PC-3 (cell line): ENCODE results near the gene SH3D19. TPM values are rescaled to one million over a fixed set of nuclear protein-coding genes. Genes with fewer than 3 reads are reported as not detected.
A peak's percentile ranks its signal among the peaks of the same experiment; 100 is the strongest.
"Not testable (repeated sequence)": the region's sequence is repeated elsewhere in the genome, so short reads cannot be mapped to it uniquely, and the experiment has no call there.

Source experiments
- ATAC-seq: fragments of 200-7000 bp; cut with Tn5 transposase; 2 replicates; pipeline ENCODE4 v1.9.1; 2020; ENCODE audit warnings: mild to moderate bottlenecking, moderate library complexity
- BruUV-seq: library from RNA; stranded (reverse); fragments of 400-500 nt; replicated peaks from 2 replicates; lab custom pipeline; 2021; lab: Mats Ljungman, UMichigan
- CTCF ChIA-PET: fragments of 300-600 bp; sonication (Branson Sonifier 250); formaldehyde crosslinking; loops from one replicate; lab custom pipeline; 2022; ENCODE audit warnings: antibody characterized with exemption; lab: Charles Lee
- POLR2A ChIA-PET: fragments of 300-600 bp; sonication (Branson Sonifier 250); formaldehyde crosslinking; loops from one replicate; lab custom pipeline; 2022; ENCODE audit warnings: antibody characterized with exemption; ENCODE audit not compliant: unreplicated experiment; lab: Charles Lee
- DNase-seq: peaks from one replicate; pipeline ENCODE4 v3.0.0-alpha.2; 2015
- H2AFZ ChIP-seq: fragments of 300-600 bp; sonication (generic); 2 replicates; pipeline ENCODE4 v1.6.0; 2016; ENCODE audit warnings: antibody characterized with exemption, low read length
- H3F3A ChIP-seq: fragments of 300-600 bp; sonication (generic); one replicate; pipeline ENCODE4 v1.6.0; 2017; ENCODE audit warnings: antibody characterized with exemption, low read length, control low read depth, mild to moderate bottlenecking; ENCODE audit not compliant: unreplicated experiment
- H3K27ac ChIP-seq: fragments of 300-600 bp; sonication (generic); 2 replicates; pipeline ENCODE4 v1.5.1; 2016; ENCODE audit warnings: mild to moderate bottlenecking, low read length
- H3K27me3 ChIP-seq: fragments of 300-600 bp; sonication (generic); 2 replicates; pipeline ENCODE4 v1.6.1; 2016; ENCODE audit warnings: low read length, mixed read lengths
- H3K36me3 ChIP-seq: fragments of 300-600 bp; sonication (generic); 2 replicates; pipeline ENCODE4 v1.6.1; 2016; ENCODE audit warnings: low read depth, mixed run types, low read length, mixed read lengths
- H3K4me1 ChIP-seq: fragments of 300-600 bp; sonication (generic); 2 replicates; pipeline ENCODE4 v1.5.1; 2016; ENCODE audit warnings: low read length; ENCODE audit not compliant: insufficient read depth
- H3K4me2 ChIP-seq: fragments of 300-600 bp; sonication (generic); 2 replicates; pipeline ENCODE4 v1.6.0; 2016; ENCODE audit warnings: low read length
- H3K4me3 ChIP-seq: fragments of 300-600 bp; sonication (generic); 2 replicates; pipeline ENCODE4 v1.5.1; 2016; ENCODE audit warnings: mild to moderate bottlenecking, low read length, mixed read lengths
- H3K79me2 ChIP-seq: fragments of 300-600 bp; sonication (generic); 2 replicates; pipeline ENCODE4 v1.6.1; 2017; ENCODE audit warnings: low read length, mixed read lengths
- H3K9ac ChIP-seq: fragments of 300-600 bp; sonication (generic); 2 replicates; pipeline ENCODE4 v1.6.0; 2016; ENCODE audit warnings: mild to moderate bottlenecking, low read length
- H3K9me2 ChIP-seq: fragments of 300-600 bp; sonication (generic); replicated peaks from 2 replicates; pipeline ENCODE4 v1.6.1; 2016; ENCODE audit warnings: mixed run types, low read length, mixed read lengths
- H3K9me3 ChIP-seq: fragments of 300-600 bp; sonication (generic); 2 replicates; pipeline ENCODE4 v1.6.1; 2016; ENCODE audit warnings: low read length, mixed read lengths
- H4K20me1 ChIP-seq: fragments of 300-600 bp; sonication (generic); 2 replicates; pipeline ENCODE4 v1.6.1; 2016; ENCODE audit warnings: low read length, mixed read lengths
- CTCF ChIP-seq: fragments of 300-600 bp; sonication (generic); conservative IDR thresholded peaks from 2 replicates; pipeline ENCODE4 v1.5.1; 2017; ENCODE audit warnings: antibody characterized with exemption, low read depth, mild to moderate bottlenecking, low read length
- EZH2 ChIP-seq: fragments of 300-600 bp; sonication (generic); IDR thresholded peaks from one replicate; pipeline ENCODE4 v1.6.1; 2017; ENCODE audit warnings: antibody characterized with exemption, mild to moderate bottlenecking, low read length; ENCODE audit not compliant: unreplicated experiment
- EZH2phosphoT487 ChIP-seq: fragments of 300-600 bp; sonication (generic); IDR thresholded peaks from 2 replicates; pipeline ENCODE4 v1.6.1; 2018; ENCODE audit warnings: mild to moderate bottlenecking, antibody characterized with exemption, low read length, borderline replicate concordance
- intact Hi-C: fragments of 100-400 bp; cut with micrococcal nuclease; formaldehyde crosslinking; loops from 2 replicates; pipeline ENCODE4 v1.9.0; 2023
- total RNA-seq: library from RNA; depleted of rRNA; stranded (reverse); fragments of >200 nt; gene quantifications from 2 replicates; pipeline ENCODE4 v1.2.3, GENCODE V29; 2014

The SH3D19 gene
- total RNA-seq, 1 experiment from 2014 or later, result 30.1 TPM

GRCh38 chr4:151276787-151277562 lies 48.4 kb downstream of the SH3D19 start, which contains the start of gene PRSS48:
TSS of gene PRSS48 (plus strand) at chr4:151277161. CDS start at chr4:151277173, 12 bp downstream.
- peaks cover 61% of the 10 kb centered on the region for H3K79me2 ChIP-seq
- H3K9me3 ChIP-seq, result no peaks in the 10 kb centered on the region
- ChIA-PET POLR2A (no interaction called here), CTCF (interaction anchor here (0.5 to 0.6 kb wide), 2 partner anchors 84 to 327 kb away, joined by 4 read pairs; no protein-coding TSS in a partner anchor)
- no peak within 1 kb of the TSS for H3K27ac ChIP-seq
- no peak for TF ChIP-seq EZH2phosphoT487
- peak; percentile 86 for TF ChIP-seq CTCF
- no TSS peak for BruUV-seq
- H2AFZ ChIP-seq, result no peak within 1 kb of the TSS
- intact Hi-C loops, result no loop called here
- no peaks in the 10 kb centered on the region for H3K4me1 ChIP-seq
- no peaks in the 10 kb centered on the region for H3K9me2 ChIP-seq
- H3K4me2 ChIP-seq, result no peak within 1 kb of the TSS
- no peak within 1 kb of the TSS for H3K4me3 ChIP-seq
- H3F3A ChIP-seq, result no peaks in the 10 kb centered on the region
- peak; percentile 72 for ATAC-seq
- peak; percentile 61 for DNase-seq
- no peaks in the 10 kb centered on the region for H3K27me3 ChIP-seq
- no peaks in the 10 kb centered on the region for H4K20me1 ChIP-seq
- H3K9ac ChIP-seq, result no peak within 1 kb of the TSS
- H3K36me3 ChIP-seq, result no peaks in the 10 kb centered on the region

- BruUV-seq, H3F3A ChIP-seq, H3K36me3 ChIP-seq, H3K4me2 ChIP-seq, H3K27me3 ChIP-seq, intact Hi-C loops, DNase-seq, H3K27ac ChIP-seq, H3K9me2 ChIP-seq, H3K9ac ChIP-seq, H2AFZ ChIP-seq, H4K20me1 ChIP-seq, H3K4me3 ChIP-seq, H3K4me1 ChIP-seq, H3K9me3 ChIP-seq, ATAC-seq, CTCF ChIA-PET, POLR2A ChIA-PET: not testable (repeated sequence)
- H3K79me2 ChIP-seq, result peaks cover 18% of the 10 kb centered on the region
Measured at GRCh38 chr4:151268905-151269304, 56.5 kb downstream of the SH3D19 start.

- H3K4me1 ChIP-seq, result peaks cover 7% of the 10 kb centered on the region; the same call in 1 of the 2 replicates
- H4K20me1 ChIP-seq, result no peaks in the 10 kb centered on the region
- peaks cover 23% of the 10 kb centered on the region for H3K79me2 ChIP-seq
- POLR2A ChIA-PET, result interaction anchor here (0.6 kb wide), 1 partner anchor 165 kb away, joined by 3 read pairs; no protein-coding TSS in a partner anchor
- no peaks in the 10 kb centered on the region for H3K9me3 ChIP-seq
- no TSS peak for BruUV-seq
- ATAC-seq, result peak; percentile 62
- no peaks in the 10 kb centered on the region; the same call in 1 of the 2 replicates for H3K36me3 ChIP-seq
- H3K4me3 ChIP-seq, result no peak overlapping the region
- no peak overlapping the region for H3K27ac ChIP-seq
- TF ChIP-seq EZH2phosphoT487 (no peak), EZH2 (no peak), CTCF (no peak)
- H2AFZ ChIP-seq, result no peak overlapping the region
- no peak overlapping the region for H3K4me2 ChIP-seq
- intact Hi-C loops, result no loop called here
- H3K9ac ChIP-seq, result no peak overlapping the region
- CTCF ChIA-PET, result no interaction called here
- no peaks in the 10 kb centered on the region for H3K9me2 ChIP-seq
- no peaks in the 10 kb centered on the region for H3F3A ChIP-seq
- no peaks in the 10 kb centered on the region for H3K27me3 ChIP-seq
- peak; percentile 38 for DNase-seq
Measured at GRCh38 chr4:151267822-151268535, 57.4 kb downstream of the SH3D19 start.
